KMS-11 (cell line): ENCODE results near the gene THSD8.

ENCODE experiments used
- H2AFZ ChIP-seq: fragments of 200-600 bp; sonication (generic); 2 replicates; pipeline ENCODE4 v1.6.1; 2016; ENCODE audit warnings: antibody characterized with exemption, mixed run types, low read depth
- H3K27ac ChIP-seq: fragments of 200-600 bp; sonication (generic); 2 replicates; pipeline ENCODE4 v1.6.1; 2016; ENCODE audit warnings: mild to moderate bottlenecking, mixed run types
- H3K27me3 ChIP-seq: fragments of 200-600 bp; sonication (generic); 2 replicates; pipeline ENCODE4 v1.6.1; 2017; ENCODE audit warnings: mild to moderate bottlenecking, low read depth, mixed run types, moderate library complexity; ENCODE audit not compliant: insufficient read depth
- H3K36me3 ChIP-seq: fragments of 200-600 bp; sonication (generic); 2 replicates; pipeline ENCODE4 v1.6.1; 2017; ENCODE audit warnings: mild to moderate bottlenecking, mixed run types; ENCODE audit not compliant: insufficient read depth
- H3K4me1 ChIP-seq: fragments of 200-600 bp; sonication (generic); 2 replicates; pipeline ENCODE4 v1.6.1; 2016; ENCODE audit warnings: mild to moderate bottlenecking, low read depth, mixed run types; ENCODE audit not compliant: poor library complexity, severe bottlenecking
- H3K4me2 ChIP-seq: fragments of 200-600 bp; sonication (generic); 2 replicates; pipeline ENCODE4 v1.7.0; 2016; ENCODE audit warnings: mild to moderate bottlenecking, mixed run types
- H3K4me3 ChIP-seq: fragments of 200-600 bp; sonication (generic); IDR thresholded peaks from 2 replicates; pipeline ENCODE4 v1.6.1; 2017; ENCODE audit warnings: low read depth, low read length, mixed read lengths; ENCODE audit not compliant: insufficient read depth
- H3K79me2 ChIP-seq: fragments of 200-600 bp; sonication (generic); 2 replicates; pipeline ENCODE4 v1.6.1; 2016; ENCODE audit warnings: low read depth, mixed run types; ENCODE audit not compliant: insufficient read depth
- H3K9ac ChIP-seq: fragments of 200-600 bp; sonication (generic); 2 replicates; pipeline ENCODE4 v1.6.1; 2016; ENCODE audit warnings: mild to moderate bottlenecking, mixed run types
- H4K20me1 ChIP-seq: fragments of 200-600 bp; sonication (generic); 2 replicates; pipeline ENCODE4 v1.6.1; 2016; ENCODE audit warnings: mild to moderate bottlenecking, mixed run types; ENCODE audit not compliant: insufficient read depth
- CTCF ChIP-seq: fragments of 200-600 bp; sonication (generic); conservative IDR thresholded peaks from 2 replicates; pipeline ENCODE4 v1.6.1; 2017; ENCODE audit warnings: low read depth, mild to moderate bottlenecking, antibody characterized with exemption, low read length, moderate library complexity, mixed read lengths

THSD8 gene

GRCh38 chr19:12772323-12772722, 29.5 kb upstream of the THSD8 start:
- Histone ChIP-seq H3K27me3 (no peaks in the 10 kb centered on the region), H4K20me1 (no peaks in the 10 kb centered on the region), H3K4me1 (peaks cover 17% of the 10 kb centered on the region), H3K79me2 (no peaks in the 10 kb centered on the region), H3K36me3 (no peaks in the 10 kb centered on the region), H3K4me3 (no peak overlapping the region), H3K4me2 (no peak overlapping the region), H3K27ac (no peak overlapping the region), H2AFZ (no peak overlapping the region), H3K9ac (no peak overlapping the region)
- no peak for TF ChIP-seq CTCF

GRCh38 chr19:12773571-12773970, 28.3 kb upstream of the THSD8 start:
- Histone ChIP-seq H3K9ac (no peak overlapping the region), H3K4me2 (peak overlapping the region; percentile 8; the same call in 1 of the 2 replicates)
- TF ChIP-seq CTCF, result peak; percentile 24; the same call in 1 of the 2 replicates

GRCh38 chr19:12774588-12775555, 27.0 kb upstream of the THSD8 start, which contains the start of gene HOOK2:
Gene HOOK2 (minus strand): TSS chr19:12775552. CDS start chr19:12775449, 103 bp downstream.
- no peaks in the 10 kb centered on the region for H3K36me3 ChIP-seq
- peak within 1 kb of the TSS; percentile 54; the same call in 1 of the 2 replicates for H2AFZ ChIP-seq
- TF ChIP-seq CTCF, result no peak
- no peaks in the 10 kb centered on the region for H3K27me3 ChIP-seq
- H4K20me1 ChIP-seq, result no peaks in the 10 kb centered on the region
- no peak within 1 kb of the TSS for H3K27ac ChIP-seq
- H3K4me3 ChIP-seq, result no peak within 1 kb of the TSS
- peaks cover 23% of the 10 kb centered on the region for H3K4me1 ChIP-seq
- H3K79me2 ChIP-seq, result no peaks in the 10 kb centered on the region
- peak within 1 kb of the TSS; percentile 73 for H3K4me2 ChIP-seq
- peak within 1 kb of the TSS; percentile 18; the same call in 1 of the 2 replicates for H3K9ac ChIP-seq

More at GRCh38 chr19:12773571-12773970, 28.3 kb upstream of the THSD8 start:
- Histone ChIP-seq H3K4me1 (peaks cover 20% of the 10 kb centered on the region), H3K36me3 (no peaks in the 10 kb centered on the region), H3K27me3 (no peaks in the 10 kb centered on the region), H3K79me2 (no peaks in the 10 kb centered on the region), H2AFZ (no peak overlapping the region), H3K27ac (no peak overlapping the region), H4K20me1 (no peaks in the 10 kb centered on the region), H3K4me3 (no peak overlapping the region)

- Histone ChIP-seq H3K4me3 (peak overlapping the region; percentile 70), H3K36me3 (no peaks in the 10 kb centered on the region), H4K20me1 (no peaks in the 10 kb centered on the region), H3K4me2 (peak overlapping the region; percentile 35), H2AFZ (peak overlapping the region; percentile 84), H3K9ac (peak overlapping the region; percentile 51; the same call in 1 of the 2 replicates), H3K27me3 (no peaks in the 10 kb centered on the region), H3K79me2 (no peaks in the 10 kb centered on the region), H3K4me1 (peaks cover 29% of the 10 kb centered on the region), H3K27ac (0 out of 2 replicates have a peak overlapping the region, but pooled peaks have one; percentile 31)
- peak; percentile 96 for TF ChIP-seq CTCF
Measured at GRCh38 chr19:12777217-12778016, 24.5 kb upstream of the THSD8 start.
